OCI-LY7 (cell line): ENCODE results near the gene OSBPL3. TPM values are rescaled to one million over a fixed set of nuclear protein-coding genes. Genes with fewer than 3 reads are reported as not detected.

ENCODE experiments used
- BruUV-seq: library from RNA; stranded (reverse); fragments of 400-500 nt; replicated peaks from 2 replicates; lab custom pipeline; 2021; lab: Mats Ljungman, UMichigan
- CTCF ChIA-PET: fragments of 300-600 bp; sonication (Branson Sonifier 250); formaldehyde crosslinking; loops from one replicate; lab custom pipeline; 2022; ENCODE audit warnings: antibody characterized with exemption; ENCODE audit not compliant: unreplicated experiment; lab: Charles Lee
- POLR2A ChIA-PET: fragments of 300-600 bp; sonication (Branson Sonifier 250); formaldehyde crosslinking; loops from one replicate; lab custom pipeline; 2022; ENCODE audit warnings: antibody characterized with exemption; lab: Charles Lee
- DNase-seq: peaks from one replicate; pipeline ENCODE4 v3.0.0-alpha.2; 2015; ENCODE audit warnings: low spot score
- H2AFZ ChIP-seq: fragments of 200-600 bp; sonication (generic), shearing (Covaris generic); 2 replicates; pipeline ENCODE4 v1.6.1; 2014; ENCODE audit warnings: mild to moderate bottlenecking, antibody characterized with exemption, low read length, moderate library complexity
- H3K27ac ChIP-seq: fragments of 200-600 bp; sonication (generic); 2 replicates; pipeline ENCODE4 v1.5.1; 2014; ENCODE audit warnings: mixed run types, low read depth, mild to moderate bottlenecking, moderate library complexity, low read length, inconsistent platforms; ENCODE audit not compliant: poor library complexity, severe bottlenecking
- H3K36me3 ChIP-seq: fragments of 200-600 bp; sonication (generic); 2 replicates; pipeline ENCODE4 v1.6.1; 2014; ENCODE audit warnings: mild to moderate bottlenecking, antibody characterized with exemption, low read length, moderate library complexity, mixed read lengths; ENCODE audit not compliant: insufficient read depth
- H3K4me1 ChIP-seq: fragments of 200-600 bp; sonication (generic); 2 replicates; pipeline ENCODE4 v1.5.1; 2014; ENCODE audit warnings: mild to moderate bottlenecking, low read length; ENCODE audit not compliant: insufficient read depth, poor library complexity, severe bottlenecking
- H3K4me2 ChIP-seq: fragments of 200-600 bp; sonication (generic); 2 replicates; pipeline ENCODE4 v1.6.1; 2014; ENCODE audit warnings: mild to moderate bottlenecking, low read length
- H3K4me3 ChIP-seq: fragments of 200-600 bp; sonication (generic); 2 replicates; pipeline ENCODE4 v1.5.1; 2014; ENCODE audit warnings: mild to moderate bottlenecking, low read depth, low read length; ENCODE audit not compliant: poor library complexity, severe bottlenecking
- H3K79me2 ChIP-seq: fragments of 200-600 bp; sonication (generic); 2 replicates; pipeline ENCODE4 v1.6.1; 2016; ENCODE audit warnings: low read depth, mild to moderate bottlenecking, low read length, moderate library complexity, mixed read lengths; ENCODE audit not compliant: insufficient read depth
- H3K9me2 ChIP-seq: fragments of 200-600 bp; sonication (generic); 2 replicates; pipeline ENCODE4 v1.6.1; 2016; ENCODE audit warnings: mild to moderate bottlenecking, low read length, mixed read lengths; ENCODE audit not compliant: insufficient read depth
- H3K9me3 ChIP-seq: fragments of 200-600 bp; sonication (generic); 2 replicates; pipeline ENCODE4 v1.6.1; 2014; ENCODE audit warnings: mild to moderate bottlenecking, mixed run types, low read length, mixed read lengths
- H4K20me1 ChIP-seq: fragments of 200-600 bp; sonication (generic); 2 replicates; pipeline ENCODE4 v1.6.1; 2014; ENCODE audit warnings: mild to moderate bottlenecking, antibody characterized with exemption, low read length, moderate library complexity, mixed read lengths; ENCODE audit not compliant: insufficient read depth
- EZH2phosphoT487 ChIP-seq: fragments of 200-600 bp; sonication (generic); IDR thresholded peaks from 2 replicates; pipeline ENCODE4 v1.6.1; 2018; ENCODE audit warnings: low read depth, borderline replicate concordance, mild to moderate bottlenecking, mixed run types, antibody characterized with exemption, low read length, moderate library complexity, mixed read lengths
- intact Hi-C: fragments of 100-400 bp; cut with micrococcal nuclease; formaldehyde crosslinking; loops from one replicate; pipeline ENCODE4 v1.10.0; 2022; ENCODE audit not compliant: unreplicated experiment
- total RNA-seq, 2 experiments: library from RNA; depleted of rRNA in 1 of 2; stranded (reverse); fragments of >200 nt in 1 of 2; shearing (Covaris generic) in 1 of 2; gene quantifications; 2 replicates each; pipeline ENCODE4 v1.2.3, GENCODE V29; 2014 to 2022
- TF ChIP-seq, protein P1 (sequence below): fragments of 200-600 bp; sonication (generic); conservative IDR thresholded peaks from 2 replicates; pipeline ENCODE4 v1.5.1; 2014; ENCODE audit warnings: mild to moderate bottlenecking, antibody characterized with exemption, low read length, moderate library complexity, mixed read lengths

Gene OSBPL3
- total RNA-seq, 2 experiments from 2014 or later = 28.7 to 79.9 TPM

DNA sequence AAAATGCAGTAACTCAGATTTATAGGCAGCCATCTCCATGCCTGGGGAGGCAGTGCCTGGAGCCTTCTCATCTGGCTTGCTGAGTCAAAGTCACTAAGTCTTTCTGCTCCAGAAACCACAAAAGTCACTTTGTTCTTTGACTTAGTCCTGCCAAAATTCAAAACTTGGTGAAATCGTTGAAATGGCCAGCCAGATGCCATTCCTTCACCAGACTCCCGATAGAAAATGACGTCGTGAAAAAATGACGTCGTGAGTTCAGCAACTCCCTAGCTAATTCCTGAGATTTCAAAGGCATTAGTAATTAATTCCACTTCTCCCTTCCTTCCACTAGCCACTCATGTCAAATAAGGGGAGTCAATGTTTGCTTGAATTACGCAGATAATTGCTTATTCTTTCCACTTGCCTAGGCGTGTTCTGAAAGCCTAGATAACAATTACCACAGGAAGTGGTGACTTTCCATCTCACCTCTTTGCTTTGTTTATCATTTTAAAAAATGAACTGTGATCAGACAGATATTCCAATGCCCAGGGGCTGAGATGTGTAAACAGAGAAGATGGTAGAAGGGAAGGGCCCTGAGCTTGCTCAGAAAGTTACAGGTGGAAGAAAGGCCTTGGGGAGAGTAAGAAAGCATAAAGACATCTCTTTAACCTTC, 48.5 kb upstream of the OSBPL3 start:
- H3K27ac ChIP-seq = no peak overlapping the region

DNA sequence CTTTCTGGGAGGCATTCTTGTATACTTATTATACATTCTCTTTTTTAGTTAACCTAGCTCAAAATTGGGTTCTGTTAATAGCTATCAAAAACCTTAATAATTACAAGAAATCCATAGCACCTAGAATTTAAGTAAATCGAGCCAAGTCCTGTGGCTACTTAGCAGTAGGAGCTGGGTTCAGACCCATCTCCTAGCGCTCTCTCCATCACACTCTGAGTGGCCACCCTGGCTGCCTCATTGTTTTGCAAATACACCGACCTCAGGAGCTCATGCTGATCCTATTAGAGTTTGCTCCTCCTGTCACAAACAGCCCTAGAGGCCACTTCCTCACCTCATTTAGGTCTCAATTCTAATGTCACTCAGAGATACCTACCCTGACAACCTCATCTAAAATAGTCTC, 46.2 kb upstream of the OSBPL3 start:
- intact Hi-C loops = no loop called here
- CTCF ChIA-PET = interaction anchor here (1.0 kb wide), 1 partner anchor 27 kb away, joined by 3 read pairs; no protein-coding TSS in a partner anchor

More for the DNA sequence above, 48.5 kb upstream of the OSBPL3 start:
- H3K4me2 ChIP-seq = no peak overlapping the region
- H3K4me3 ChIP-seq = no peak overlapping the region
- intact Hi-C loops = no loop called here
- H3K4me1 ChIP-seq = peaks cover 16% of the 10 kb centered on the region
- POLR2A ChIA-PET = interaction anchor here (1.2 to 1.8 kb wide), 2 partner anchors 12 to 17 kb away, joined by 3 to 6 read pairs; no protein-coding TSS in a partner anchor
- DNase-seq = no peak
- no peak overlapping the region for H2AFZ ChIP-seq
- H4K20me1 ChIP-seq = no peaks in the 10 kb centered on the region
- TF ChIP-seq, protein P1, sequence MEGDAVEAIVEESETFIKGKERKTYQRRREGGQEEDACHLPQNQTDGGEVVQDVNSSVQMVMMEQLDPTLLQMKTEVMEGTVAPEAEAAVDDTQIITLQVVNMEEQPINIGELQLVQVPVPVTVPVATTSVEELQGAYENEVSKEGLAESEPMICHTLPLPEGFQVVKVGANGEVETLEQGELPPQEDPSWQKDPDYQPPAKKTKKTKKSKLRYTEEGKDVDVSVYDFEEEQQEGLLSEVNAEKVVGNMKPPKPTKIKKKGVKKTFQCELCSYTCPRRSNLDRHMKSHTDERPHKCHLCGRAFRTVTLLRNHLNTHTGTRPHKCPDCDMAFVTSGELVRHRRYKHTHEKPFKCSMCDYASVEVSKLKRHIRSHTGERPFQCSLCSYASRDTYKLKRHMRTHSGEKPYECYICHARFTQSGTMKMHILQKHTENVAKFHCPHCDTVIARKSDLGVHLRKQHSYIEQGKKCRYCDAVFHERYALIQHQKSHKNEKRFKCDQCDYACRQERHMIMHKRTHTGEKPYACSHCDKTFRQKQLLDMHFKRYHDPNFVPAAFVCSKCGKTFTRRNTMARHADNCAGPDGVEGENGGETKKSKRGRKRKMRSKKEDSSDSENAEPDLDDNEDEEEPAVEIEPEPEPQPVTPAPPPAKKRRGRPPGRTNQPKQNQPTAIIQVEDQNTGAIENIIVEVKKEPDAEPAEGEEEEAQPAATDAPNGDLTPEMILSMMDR = no peak
- no peak for TF ChIP-seq EZH2phosphoT487
- H3K36me3 ChIP-seq = no peaks in the 10 kb centered on the region
- no peaks in the 10 kb centered on the region for H3K9me2 ChIP-seq
- no TSS peak for BruUV-seq
- H3K9me3 ChIP-seq = no peaks in the 10 kb centered on the region
- H3K79me2 ChIP-seq = no peaks in the 10 kb centered on the region
- CTCF ChIA-PET = no interaction called here

More for the DNA sequence above, 46.2 kb upstream of the OSBPL3 start:
- peaks cover 10% of the 10 kb centered on the region for H3K4me1 ChIP-seq
- H2AFZ ChIP-seq = no peak overlapping the region
- no TSS peak for BruUV-seq
- no peak overlapping the region for H3K4me3 ChIP-seq
- no peaks in the 10 kb centered on the region for H4K20me1 ChIP-seq
- POLR2A ChIA-PET = interaction anchor here (1.0 kb wide), 1 partner anchor 9 kb away, joined by 3 read pairs; no protein-coding TSS in a partner anchor
- no peaks in the 10 kb centered on the region for H3K9me2 ChIP-seq
- H3K36me3 ChIP-seq = no peaks in the 10 kb centered on the region
- no peak for DNase-seq
- no peak overlapping the region for H3K4me2 ChIP-seq
- H3K79me2 ChIP-seq = no peaks in the 10 kb centered on the region
- no peak overlapping the region for H3K27ac ChIP-seq
- H3K9me3 ChIP-seq = no peaks in the 10 kb centered on the region
- TF ChIP-seq EZH2phosphoT487 = no peak
- TF ChIP-seq, protein P1 = no peak
